Activated naive CD8-positive, alpha-beta T cell treated with anti-CD3 and anti-CD28 coated beads, Interleukin-2, amount 50 U/mL, for 24 hours (primary cell): ENCODE measurements around the gene HCRTR1.

Experiments used
- ATAC-seq: fragments of 150-1000 bp; cut with Tn5 transposase; one replicate; pipeline ENCODE4 v1.10.0; 2021
- DNase-seq: peaks from one replicate; pipeline ENCODE4 v3.0.0; 2021
- H3K27ac Mint-ChIP-seq: one replicate; pipeline ENCODE4 v1.8.0; 2021; ENCODE audit warnings: mild to moderate bottlenecking, mixed read lengths
- H3K27me3 Mint-ChIP-seq: one replicate; pipeline ENCODE4 v1.8.0; 2021; ENCODE audit warnings: mixed read lengths
- H3K36me3 Mint-ChIP-seq: one replicate; pipeline ENCODE4 v1.8.0; 2021; ENCODE audit warnings: low read depth, mixed read lengths
- H3K4me1 Mint-ChIP-seq: one replicate; pipeline ENCODE4 v1.8.0; 2021; ENCODE audit warnings: mixed read lengths
- H3K4me3 Mint-ChIP-seq: one replicate; pipeline ENCODE4 v1.8.0; 2021; ENCODE audit warnings: mild to moderate bottlenecking, moderate library complexity, mixed read lengths
- H3K9me3 Mint-ChIP-seq: one replicate; pipeline ENCODE4 v1.8.0; 2021; ENCODE audit warnings: mixed read lengths

Gene HCRTR1

GRCh38 chr1:31642897-31643296, 25.4 kb downstream of the HCRTR1 start:
- no peaks in the 10 kb centered on the region for H3K27me3 Mint-ChIP-seq
- ATAC-seq (no peak), DNase-seq (no peak)
- H3K4me3 Mint-ChIP-seq: no peak overlapping the region
- H3K27ac Mint-ChIP-seq: no peak overlapping the region
- H3K9me3 Mint-ChIP-seq: no peaks in the 10 kb centered on the region
- H3K4me1 Mint-ChIP-seq: peaks cover 33% of the 10 kb centered on the region
- no peaks in the 10 kb centered on the region for H3K36me3 Mint-ChIP-seq

GRCh38 chr1:31643976-31644559, 26.6 kb downstream of the HCRTR1 start:
- no peak for DNase-seq
- Mint-ChIP-seq H3K27ac (peak overlapping the region; percentile 99), H3K27me3 (no peaks in the 10 kb centered on the region)

GRCh38 chr1:31644560-31645273, 27.2 kb downstream of the HCRTR1 start, which contains the start of gene PEF1:
Gene PEF1 (minus strand): TSS chr1:31644876. CDS start chr1:31644864, 12 bp downstream.
- DNase-seq: peak; percentile 99
- H3K36me3 Mint-ChIP-seq: no peaks in the 10 kb centered on the region
- H3K27ac Mint-ChIP-seq: peak within 1 kb of the TSS; percentile 99
- ATAC-seq: peak; percentile 89
- peaks cover 25% of the 10 kb centered on the region for H3K4me1 Mint-ChIP-seq
- H3K4me3 Mint-ChIP-seq: peak within 1 kb of the TSS; percentile 94
- H3K27me3 Mint-ChIP-seq: no peaks in the 10 kb centered on the region
- H3K9me3 Mint-ChIP-seq: no peaks in the 10 kb centered on the region

More at GRCh38 chr1:31643976-31644559, 26.6 kb downstream of the HCRTR1 start:
- no peaks in the 10 kb centered on the region for H3K9me3 Mint-ChIP-seq
- no peaks in the 10 kb centered on the region for H3K36me3 Mint-ChIP-seq
- H3K4me1 Mint-ChIP-seq: peaks cover 25% of the 10 kb centered on the region
- peak; percentile 37 for ATAC-seq
- H3K4me3 Mint-ChIP-seq: peak overlapping the region; percentile 94

GRCh38 chr1:31645274-31645568, 27.7 kb downstream of the HCRTR1 start:
- peaks cover 25% of the 10 kb centered on the region for H3K4me1 Mint-ChIP-seq
- peak overlapping the region; percentile 99 for H3K27ac Mint-ChIP-seq
- no peaks in the 10 kb centered on the region for H3K36me3 Mint-ChIP-seq
- peak overlapping the region; percentile 94 for H3K4me3 Mint-ChIP-seq
- ATAC-seq (no peak), DNase-seq (no peak)
- no peaks in the 10 kb centered on the region for H3K9me3 Mint-ChIP-seq
- no peaks in the 10 kb centered on the region for H3K27me3 Mint-ChIP-seq

GRCh38 chr1:31646259-31646960, 28.9 kb downstream of the HCRTR1 start:
- no peaks in the 10 kb centered on the region for H3K27me3 Mint-ChIP-seq
- no peak for DNase-seq
- no peak for ATAC-seq
- H3K4me3 Mint-ChIP-seq: peak overlapping the region; percentile 94
- no peaks in the 10 kb centered on the region for H3K9me3 Mint-ChIP-seq
- no peaks in the 10 kb centered on the region for H3K36me3 Mint-ChIP-seq
- H3K27ac Mint-ChIP-seq: peak overlapping the region; percentile 34
- peaks cover 25% of the 10 kb centered on the region for H3K4me1 Mint-ChIP-seq

- DNase-seq: no peak
- no peaks in the 10 kb centered on the region for H3K36me3 Mint-ChIP-seq
- H3K4me1 Mint-ChIP-seq: peaks cover 25% of the 10 kb centered on the region
- no peak for ATAC-seq
- H3K27ac Mint-ChIP-seq: no peak overlapping the region
- H3K4me3 Mint-ChIP-seq: no peak overlapping the region
- H3K9me3 Mint-ChIP-seq: no peaks in the 10 kb centered on the region
- no peaks in the 10 kb centered on the region for H3K27me3 Mint-ChIP-seq
Observed at GRCh38 chr1:31647106-31647505, 29.6 kb downstream of the HCRTR1 start.

- no peak for DNase-seq
- no peak for ATAC-seq
- Mint-ChIP-seq H3K4me1 (peaks cover 21% of the 10 kb centered on the region), H3K27ac (no peak overlapping the region), H3K36me3 (no peaks in the 10 kb centered on the region), H3K27me3 (no peaks in the 10 kb centered on the region), H3K9me3 (no peaks in the 10 kb centered on the region), H3K4me3 (no peak overlapping the region)
Observed at GRCh38 chr1:31648190-31648589, 30.7 kb downstream of the HCRTR1 start.

GRCh38 chr1:31648641-31649357, 31.3 kb downstream of the HCRTR1 start:
- ATAC-seq: no peak
- peaks cover 15% of the 10 kb centered on the region for H3K4me1 Mint-ChIP-seq
- H3K36me3 Mint-ChIP-seq: no peaks in the 10 kb centered on the region
- H3K27ac Mint-ChIP-seq: no peak overlapping the region
- H3K4me3 Mint-ChIP-seq: no peak overlapping the region
- no peaks in the 10 kb centered on the region for H3K9me3 Mint-ChIP-seq
- no peak for DNase-seq
- no peaks in the 10 kb centered on the region for H3K27me3 Mint-ChIP-seq

- DNase-seq (no peak), ATAC-seq (no peak)
- no peaks in the 10 kb centered on the region for H3K27me3 Mint-ChIP-seq
- no peak overlapping the region for H3K4me3 Mint-ChIP-seq
- H3K36me3 Mint-ChIP-seq: no peaks in the 10 kb centered on the region
- no peaks in the 10 kb centered on the region for H3K9me3 Mint-ChIP-seq
- H3K27ac Mint-ChIP-seq: no peak overlapping the region
- peaks cover 8% of the 10 kb centered on the region for H3K4me1 Mint-ChIP-seq
Observed at GRCh38 chr1:31650161-31651088, 32.9 kb downstream of the HCRTR1 start.

- no peak overlapping the region for H3K4me3 Mint-ChIP-seq
- H3K9me3 Mint-ChIP-seq: no peaks in the 10 kb centered on the region
- peaks cover 2% of the 10 kb centered on the region for H3K4me1 Mint-ChIP-seq
- no peak for ATAC-seq
- DNase-seq: no peak
- no peak overlapping the region for H3K27ac Mint-ChIP-seq
- H3K36me3 Mint-ChIP-seq: no peaks in the 10 kb centered on the region
- H3K27me3 Mint-ChIP-seq: no peaks in the 10 kb centered on the region
Observed at GRCh38 chr1:31651089-31651420, 33.6 kb downstream of the HCRTR1 start.

- ATAC-seq: no peak
- DNase-seq: no peak
- H3K27ac Mint-ChIP-seq: no peak overlapping the region
- H3K9me3 Mint-ChIP-seq: no peaks in the 10 kb centered on the region
- no peak overlapping the region for H3K4me3 Mint-ChIP-seq
- no peaks in the 10 kb centered on the region for H3K36me3 Mint-ChIP-seq
- no peaks in the 10 kb centered on the region for H3K27me3 Mint-ChIP-seq
- H3K4me1 Mint-ChIP-seq: no peaks in the 10 kb centered on the region
Observed at GRCh38 chr1:31651766-31652165, 34.3 kb downstream of the HCRTR1 start.

GRCh38 chr1:31652891-31653499, 35.5 kb downstream of the HCRTR1 start:
- no peak for DNase-seq
- Mint-ChIP-seq H3K9me3 (no peaks in the 10 kb centered on the region), H3K27ac (no peak overlapping the region), H3K36me3 (no peaks in the 10 kb centered on the region), H3K4me1 (no peaks in the 10 kb centered on the region), H3K4me3 (no peak overlapping the region), H3K27me3 (no peaks in the 10 kb centered on the region)
- ATAC-seq: no peak

- ATAC-seq: no peak
- no peak for DNase-seq
- H3K9me3 Mint-ChIP-seq: no peaks in the 10 kb centered on the region
- H3K27me3 Mint-ChIP-seq: no peaks in the 10 kb centered on the region
- H3K4me3 Mint-ChIP-seq: no peak overlapping the region
- H3K27ac Mint-ChIP-seq: no peak overlapping the region
- H3K4me1 Mint-ChIP-seq: no peaks in the 10 kb centered on the region
- H3K36me3 Mint-ChIP-seq: no peaks in the 10 kb centered on the region
Observed at GRCh38 chr1:31653717-31654473, 36.4 kb downstream of the HCRTR1 start.
